HFF-Myc (cell line): ENCODE results near the gene EPHA8.

Source experiments
- DNase-seq: peaks from one replicate; pipeline ENCODE4 v3.0.0-alpha.2; 2011; ENCODE audit warnings: low read depth; ENCODE audit errors: extremely low read depth
- H3K4me3 ChIP-seq: replicated peaks from 2 replicates; pipeline ENCODE4 v1.5.1; 2011; ENCODE audit warnings: low read depth, mild to moderate bottlenecking, control low read depth, low read length
- TF ChIP-seq, protein P1 (sequence below): IDR thresholded peaks from 2 replicates; pipeline ENCODE4 v1.5.1; 2012; ENCODE audit warnings: mild to moderate bottlenecking, low read depth, low read length, control low read depth; ENCODE audit errors: missing control alignments

Gene EPHA8

GRCh38 chr1:22616571-22616970, 53.3 kb downstream of the EPHA8 start:
- no peak for DNase-seq
- TF ChIP-seq, protein P1, sequence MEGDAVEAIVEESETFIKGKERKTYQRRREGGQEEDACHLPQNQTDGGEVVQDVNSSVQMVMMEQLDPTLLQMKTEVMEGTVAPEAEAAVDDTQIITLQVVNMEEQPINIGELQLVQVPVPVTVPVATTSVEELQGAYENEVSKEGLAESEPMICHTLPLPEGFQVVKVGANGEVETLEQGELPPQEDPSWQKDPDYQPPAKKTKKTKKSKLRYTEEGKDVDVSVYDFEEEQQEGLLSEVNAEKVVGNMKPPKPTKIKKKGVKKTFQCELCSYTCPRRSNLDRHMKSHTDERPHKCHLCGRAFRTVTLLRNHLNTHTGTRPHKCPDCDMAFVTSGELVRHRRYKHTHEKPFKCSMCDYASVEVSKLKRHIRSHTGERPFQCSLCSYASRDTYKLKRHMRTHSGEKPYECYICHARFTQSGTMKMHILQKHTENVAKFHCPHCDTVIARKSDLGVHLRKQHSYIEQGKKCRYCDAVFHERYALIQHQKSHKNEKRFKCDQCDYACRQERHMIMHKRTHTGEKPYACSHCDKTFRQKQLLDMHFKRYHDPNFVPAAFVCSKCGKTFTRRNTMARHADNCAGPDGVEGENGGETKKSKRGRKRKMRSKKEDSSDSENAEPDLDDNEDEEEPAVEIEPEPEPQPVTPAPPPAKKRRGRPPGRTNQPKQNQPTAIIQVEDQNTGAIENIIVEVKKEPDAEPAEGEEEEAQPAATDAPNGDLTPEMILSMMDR = no peak
- H3K4me3 ChIP-seq = no peak overlapping the region

GRCh38 chr1:22618056-22618455, 54.8 kb downstream of the EPHA8 start:
- H3K4me3 ChIP-seq = no peak overlapping the region
- no peak for DNase-seq
- TF ChIP-seq, protein P1 = no peak

DNA sequence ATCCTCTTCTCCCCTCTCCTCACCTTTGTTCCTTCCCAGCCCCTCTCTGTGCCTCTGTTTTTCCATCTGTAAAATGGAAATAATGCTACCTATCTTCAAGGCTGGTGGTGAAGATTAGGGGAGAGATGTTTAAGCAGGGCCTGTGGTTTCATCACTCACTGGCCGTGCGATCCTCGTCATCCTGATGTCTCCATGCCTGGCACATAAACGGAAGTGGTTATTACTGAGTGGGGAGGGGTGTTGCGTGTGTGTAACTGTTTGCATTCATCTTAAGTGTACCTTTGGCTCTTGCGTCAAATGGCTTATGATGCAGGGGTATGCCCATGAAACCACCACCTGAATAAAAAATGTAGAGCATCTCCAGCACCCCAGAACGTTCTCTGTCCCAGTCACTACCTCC, 56.0 kb downstream of the EPHA8 start:
- DNase-seq = no peak
- no peak overlapping the region for H3K4me3 ChIP-seq
- TF ChIP-seq, protein P1 = no peak

DNA sequence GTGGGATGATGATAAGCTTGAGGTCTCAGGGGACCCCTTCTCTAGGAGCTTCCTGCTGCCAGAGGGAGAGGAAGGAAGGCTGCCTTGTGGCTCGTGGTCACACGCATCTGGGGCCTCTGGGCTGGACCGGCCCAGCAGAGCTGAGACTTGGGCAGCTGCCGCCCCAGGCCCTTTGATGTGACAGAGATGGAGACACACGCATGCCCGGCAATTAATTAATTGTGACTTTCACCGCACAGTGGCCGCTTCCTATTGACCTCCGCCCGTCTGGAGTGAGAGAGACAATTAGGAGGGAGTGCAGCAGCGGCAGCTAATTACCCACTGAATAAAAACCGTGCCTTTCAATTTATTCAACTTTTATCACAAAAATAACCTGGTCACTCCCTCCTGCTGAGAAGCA, 56.5 kb downstream of the EPHA8 start:
- no peak overlapping the region for H3K4me3 ChIP-seq
- TF ChIP-seq, protein P1 = no peak
- DNase-seq = no peak

DNA sequence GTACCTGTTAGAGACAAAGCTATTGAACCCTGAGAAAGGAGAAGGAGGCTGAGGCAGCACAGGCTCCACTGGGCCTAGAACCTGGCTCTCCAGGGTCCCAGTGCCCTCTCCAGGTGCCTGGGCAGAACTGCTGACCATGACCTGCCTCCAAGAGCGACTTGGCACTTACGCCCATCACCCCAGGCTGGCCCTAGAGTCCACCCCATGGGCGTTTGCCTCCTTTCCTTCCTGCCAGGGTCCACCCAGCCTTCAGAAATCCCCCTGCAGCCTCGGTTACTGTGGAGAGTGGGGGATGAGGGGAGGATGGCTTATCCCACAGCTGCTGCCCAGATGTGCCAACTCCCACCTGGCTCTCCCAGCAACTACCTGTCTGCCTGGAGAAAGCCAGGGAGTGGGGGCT, 58.5 kb downstream of the EPHA8 start:
- DNase-seq = no peak
- TF ChIP-seq, protein P1 = no peak

GRCh38 chr1:22625262-22625925, 62.1 kb downstream of the EPHA8 start:
- no peak for DNase-seq
- TF ChIP-seq, protein P1 = no peak
- H3K4me3 ChIP-seq = no peak overlapping the region

More for the DNA sequence above, 58.5 kb downstream of the EPHA8 start:
- no peak overlapping the region for H3K4me3 ChIP-seq
